ENCODE results near the gene NFXL1.

DNA sequence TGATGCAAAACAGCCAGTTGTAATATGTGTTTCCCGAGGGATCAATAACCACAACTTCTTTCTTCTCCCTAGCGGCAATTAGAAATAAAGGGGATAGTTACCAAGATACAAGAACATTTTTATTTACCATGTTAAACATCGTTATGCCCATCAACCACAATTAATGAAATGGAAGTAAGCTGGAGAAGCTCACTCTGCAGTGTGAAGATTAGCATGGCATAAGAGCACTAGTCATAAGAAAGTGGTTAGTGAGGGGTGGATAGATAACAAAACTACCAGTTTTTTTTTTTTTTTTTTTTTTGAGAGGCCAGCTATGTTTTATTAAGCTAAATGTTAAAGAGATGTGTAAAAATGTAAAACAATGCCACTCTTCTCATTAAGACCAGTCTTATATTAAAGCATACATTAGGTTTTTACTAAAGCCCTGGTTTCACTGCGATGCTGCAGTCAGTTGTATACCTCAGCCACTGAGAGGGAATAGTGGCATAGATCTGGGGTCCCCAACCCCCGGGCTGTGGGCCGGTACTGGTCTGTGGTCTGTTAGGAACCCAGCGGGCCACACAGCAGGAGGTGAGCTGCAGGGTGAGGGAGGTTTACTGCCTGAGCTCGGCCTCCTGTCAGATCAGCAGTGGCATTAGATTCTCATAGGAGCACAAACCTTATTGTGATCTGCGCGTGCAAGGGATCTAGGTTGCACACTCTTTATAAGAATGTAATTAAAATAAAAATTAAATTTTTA lies 27.9 kb upstream of the NFXL1 start:
- TF ChIP-seq, protein P1, sequence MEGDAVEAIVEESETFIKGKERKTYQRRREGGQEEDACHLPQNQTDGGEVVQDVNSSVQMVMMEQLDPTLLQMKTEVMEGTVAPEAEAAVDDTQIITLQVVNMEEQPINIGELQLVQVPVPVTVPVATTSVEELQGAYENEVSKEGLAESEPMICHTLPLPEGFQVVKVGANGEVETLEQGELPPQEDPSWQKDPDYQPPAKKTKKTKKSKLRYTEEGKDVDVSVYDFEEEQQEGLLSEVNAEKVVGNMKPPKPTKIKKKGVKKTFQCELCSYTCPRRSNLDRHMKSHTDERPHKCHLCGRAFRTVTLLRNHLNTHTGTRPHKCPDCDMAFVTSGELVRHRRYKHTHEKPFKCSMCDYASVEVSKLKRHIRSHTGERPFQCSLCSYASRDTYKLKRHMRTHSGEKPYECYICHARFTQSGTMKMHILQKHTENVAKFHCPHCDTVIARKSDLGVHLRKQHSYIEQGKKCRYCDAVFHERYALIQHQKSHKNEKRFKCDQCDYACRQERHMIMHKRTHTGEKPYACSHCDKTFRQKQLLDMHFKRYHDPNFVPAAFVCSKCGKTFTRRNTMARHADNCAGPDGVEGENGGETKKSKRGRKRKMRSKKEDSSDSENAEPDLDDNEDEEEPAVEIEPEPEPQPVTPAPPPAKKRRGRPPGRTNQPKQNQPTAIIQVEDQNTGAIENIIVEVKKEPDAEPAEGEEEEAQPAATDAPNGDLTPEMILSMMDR (conservative IDR thresholded peaks at IDR 0.05; ENCODE audit: low read length) = no peak
- no peak for TF ChIP-seq EZH2phosphoT487 (IDR thresholded peaks at IDR 0.05; ENCODE audit: borderline replicate concordance, low read depth, low read length)
